OCI-LY1 (cell line): ENCODE results near the gene TKTL1.
"Not testable (repeated sequence)": the region's sequence is repeated elsewhere in the genome, so short reads cannot be mapped to it uniquely, and the experiment has no call there.

Source experiments
- CTCF ChIP-seq: fragments of 200-600 bp; sonication (generic), shearing (Covaris generic); IDR thresholded peaks from 2 replicates; pipeline ENCODE4 v1.5.1; 2017; ENCODE audit warnings: mild to moderate bottlenecking, antibody characterized with exemption, low read length, moderate library complexity, mixed read lengths
- EZH2 ChIP-seq: fragments of 200-600 bp; sonication (generic), shearing (Covaris generic); IDR thresholded peaks from 2 replicates; pipeline ENCODE4 v1.8.0; 2017; ENCODE audit warnings: borderline replicate concordance, mixed run types, mild to moderate bottlenecking, antibody characterized with exemption, low read length, moderate library complexity, mixed read lengths

GRCh38 chrX:154284489-154285338, 10.9 kb upstream of the TKTL1 start:
- not testable (repeated sequence) for TF ChIP-seq CTCF, EZH2
